H7 (cell line): ENCODE results near the gene PLP2. TPM values are rescaled to one million over a fixed set of nuclear protein-coding genes. Genes with fewer than 3 reads are reported as not detected.

Source experiments
- DNase-seq: peaks from one replicate; pipeline ENCODE4 v3.0.0; 2012
- H3K27me3 ChIP-seq: 2 replicates; pipeline ENCODE4 v1.6.0; 2011; ENCODE audit warnings: mild to moderate bottlenecking, low read length; ENCODE audit not compliant: control insufficient read depth, insufficient read depth
- H3K36me3 ChIP-seq: replicated peaks from 2 replicates; pipeline ENCODE4 v1.5.1; 2011; ENCODE audit warnings: low read length; ENCODE audit not compliant: control insufficient read depth, insufficient read depth
- H3K4me3 ChIP-seq: 2 replicates; pipeline ENCODE4 v1.5.1; 2011; ENCODE audit warnings: low read depth, mild to moderate bottlenecking, control low read depth, low read length, moderate library complexity; ENCODE audit not compliant: insufficient read depth
- total RNA-seq: library from RNA; depleted of rRNA; stranded (reverse); fragments of >200 nt; shearing (Covaris generic); gene quantifications from 2 replicates; pipeline ENCODE4 v1.2.3, GENCODE V29; 2014

PLP2 gene
- total RNA-seq, 1 experiment from 2014 or later = 1.5 TPM

- H3K36me3 ChIP-seq = no peaks in the 10 kb centered on the region
- DNase-seq = peak; percentile 77
- H3K4me3 ChIP-seq = peak overlapping the region; percentile 31
- peaks cover 11% of the 10 kb centered on the region for H3K27me3 ChIP-seq
Observed at GRCh38 chrX:49155243-49155899, 16.3 kb upstream of the PLP2 start.

GRCh38 chrX:49155900-49156837 is 15.5 kb upstream of the PLP2 start:
- peak overlapping the region; percentile 54 for H3K4me3 ChIP-seq
- DNase-seq = peak; percentile 90
- no peaks in the 10 kb centered on the region for H3K36me3 ChIP-seq
- H3K27me3 ChIP-seq = peaks cover 13% of the 10 kb centered on the region

GRCh38 chrX:49157194-49157593 is 14.5 kb upstream of the PLP2 start:
- DNase-seq = peak; percentile 61
- H3K27me3 ChIP-seq = peaks cover 18% of the 10 kb centered on the region
- H3K36me3 ChIP-seq = no peaks in the 10 kb centered on the region
- H3K4me3 ChIP-seq = no peak overlapping the region

- Histone ChIP-seq H3K36me3 (no peaks in the 10 kb centered on the region), H3K27me3 (peaks cover 30% of the 10 kb centered on the region), H3K4me3 (no peak overlapping the region)
- DNase-seq = no peak
Observed at GRCh38 chrX:49160908-49161307, 10.8 kb upstream of the PLP2 start.

GRCh38 chrX:49161632-49162031 is 10.1 kb upstream of the PLP2 start:
- peaks cover 34% of the 10 kb centered on the region for H3K27me3 ChIP-seq
- H3K36me3 ChIP-seq = no peaks in the 10 kb centered on the region
- DNase-seq = no peak
- no peak overlapping the region for H3K4me3 ChIP-seq

GRCh38 chrX:49162620-49163019 is 9.1 kb upstream of the PLP2 start, which contains the start of gene MAGIX:
Gene MAGIX (plus strand): TSS chrX:49162758. CDS start chrX:49162890, 132 bp downstream.
- peak within 1 kb of the TSS; percentile 50 for H3K4me3 ChIP-seq
- H3K36me3 ChIP-seq = no peaks in the 10 kb centered on the region
- H3K27me3 ChIP-seq = peaks cover 34% of the 10 kb centered on the region
- DNase-seq = peak; percentile 72

GRCh38 chrX:49163555-49164419 is 7.9 kb upstream of the PLP2 start:
- Histone ChIP-seq H3K4me3 (peak overlapping the region; percentile 50), H3K36me3 (no peaks in the 10 kb centered on the region), H3K27me3 (peaks cover 26% of the 10 kb centered on the region)
- peak; percentile 92 for DNase-seq

GRCh38 chrX:49164589-49165360 is 6.9 kb upstream of the PLP2 start:
- Histone ChIP-seq H3K4me3 (no peak overlapping the region), H3K36me3 (no peaks in the 10 kb centered on the region), H3K27me3 (peaks cover 26% of the 10 kb centered on the region)
- DNase-seq = peak; percentile 26

GRCh38 chrX:49165901-49166881 is 5.5 kb upstream of the PLP2 start:
- peak; percentile 90 for DNase-seq
- Histone ChIP-seq H3K27me3 (peaks cover 27% of the 10 kb centered on the region), H3K36me3 (no peaks in the 10 kb centered on the region), H3K4me3 (peak overlapping the region; percentile 39)

GRCh38 chrX:49166914-49167739 is 4.6 kb upstream of the PLP2 start:
- peaks cover 30% of the 10 kb centered on the region for H3K27me3 ChIP-seq
- no peaks in the 10 kb centered on the region for H3K36me3 ChIP-seq
- DNase-seq = peak; percentile 50
- peak overlapping the region; percentile 39 for H3K4me3 ChIP-seq

- Histone ChIP-seq H3K4me3 (peak overlapping the region; percentile 39; the same call in 1 of the 2 replicates), H3K27me3 (peaks cover 34% of the 10 kb centered on the region), H3K36me3 (no peaks in the 10 kb centered on the region)
- no peak for DNase-seq
Observed at GRCh38 chrX:49167740-49168108, 4.0 kb upstream of the PLP2 start.

GRCh38 chrX:49172280-49172780 is 632 bp downstream of the PLP2 start:
- DNase-seq = peak; percentile 63
- Histone ChIP-seq H3K27me3 (peaks cover 21% of the 10 kb centered on the region), H3K4me3 (peak overlapping the region; percentile 47), H3K36me3 (no peaks in the 10 kb centered on the region)
